Lower leg skin (tissue), 4 donors: ENCODE results near the gene PIP4P1. TPM values are rescaled to one million over a fixed set of nuclear protein-coding genes. Genes with fewer than 3 reads are reported as not detected.

Experiments
- DNase-seq, 2 donors: peaks; one replicate each; pipeline ENCODE4 v3.0.0-alpha.2; 2019; ENCODE audit warnings: low spot score in 2 of 2
- H3K4me3 ChIP-seq: fragments of 200-600 bp; sonication (generic); 2 replicates; pipeline ENCODE4 v1.5.1; 2017; ENCODE audit warnings: mild to moderate bottlenecking, low read depth; ENCODE audit not compliant: poor library complexity, severe bottlenecking
- CTCF ChIP-seq, 3 donors: fragments of 450-650 bp; IDR thresholded peaks; one replicate each; pipeline ENCODE4 v1.5.1; 2016; ENCODE audit warnings: antibody characterized with exemption in 3 of 3, mild to moderate bottlenecking in 3 of 3, moderate library complexity in 2 of 3
- POLR2A ChIP-seq, 2 donors: fragments of 450-650 bp; IDR thresholded peaks; one replicate each; pipeline ENCODE4 v1.6.1; 2016 to 2017; ENCODE audit warnings: antibody characterized with exemption in 2 of 2, mild to moderate bottlenecking in 1 of 2, moderate library complexity in 1 of 2
- WGBS, 2 donors: methylation state at CpG; one replicate each; pipeline ENCODE4 v1.1.5; 2018; 5-methylcytosine and 5-hydroxymethylcytosine counted together
- intact Hi-C: fragments of 100-400 bp; cut with DNase I; formaldehyde crosslinking; loops from one replicate; pipeline ENCODE4 v1.15.0; 2023; ENCODE audit warnings: low total_unique reads
- total RNA-seq, 4 donors: library from RNA; depleted of rRNA; stranded (reverse); fragments of >200 nt; gene quantifications; one replicate each; pipeline ENCODE4 v1.1.0, GENCODE V29; 2016

The PIP4P1 gene
- total RNA-seq, 4 donors from 2014 or later: 26.0 to 34.6 (median 27.6) TPM

- no peak overlapping the region for H3K4me3 ChIP-seq
- DNase-seq: no peak
- 46 to 49% methylated on average over 7 of the region's 7 CpGs for WGBS, 2 donors
- intact Hi-C loops: no loop called here
- TF ChIP-seq POLR2A (IDR thresholded peaks at IDR 0.05) (no peak), CTCF (IDR thresholded peaks at IDR 0.05) (no peak)
Observed at GRCh38 chr14:20485900-20486299, 24.7 kb upstream of the PIP4P1 start.

GRCh38 chr14:20482382-20482781 is 21.1 kb upstream of the PIP4P1 start:
- no peak for DNase-seq
- TF ChIP-seq CTCF (IDR thresholded peaks at IDR 0.05): no peak
- TF ChIP-seq POLR2A (IDR thresholded peaks at IDR 0.05): no peak
- intact Hi-C loops: no loop called here
- WGBS, 2 donors: 88 to 90% methylated on average over 5 of the region's 5 CpGs
- H3K4me3 ChIP-seq: no peak overlapping the region

GRCh38 chr14:20478894-20479293 is 17.7 kb upstream of the PIP4P1 start:
- TF ChIP-seq CTCF (IDR thresholded peaks at IDR 0.05) (no peak), POLR2A (IDR thresholded peaks at IDR 0.05) (no peak)
- intact Hi-C loops: no loop called here
- no peak overlapping the region for H3K4me3 ChIP-seq
- DNase-seq: no peak
- WGBS, 2 donors: 93% methylated on average over 2 of the region's 2 CpGs

- 35 to 36% methylated on average over 1 of the region's 1 CpG for WGBS, 2 donors
- TF ChIP-seq CTCF (IDR thresholded peaks at IDR 0.05) (no peak), POLR2A (IDR thresholded peaks at IDR 0.05) (no peak)
- intact Hi-C loops: no loop called here
- H3K4me3 ChIP-seq: no peak overlapping the region
- DNase-seq: no peak
Observed at GRCh38 chr14:20477211-20477876, 16.1 kb upstream of the PIP4P1 start.

GRCh38 chr14:20476776-20477175 is 15.5 kb upstream of the PIP4P1 start:
- DNase-seq: no peak
- TF ChIP-seq POLR2A (IDR thresholded peaks at IDR 0.05) (no peak), CTCF (IDR thresholded peaks at IDR 0.05) (no peak)
- WGBS, 2 donors: 81 to 91% methylated on average over 5 of the region's 5 CpGs
- intact Hi-C loops: no loop called here
- H3K4me3 ChIP-seq: no peak overlapping the region
